Activated gamma-delta T cell treated with Interleukin-2 at 50 U/mL for 16 hours (primary cell): Measurements from ENCODE around the gene ACO1.

ENCODE experiments used
- DNase-seq: peaks from one replicate; pipeline ENCODE4 v3.0.0-alpha.2; 2020

The ACO1 gene

GRCh38 chr9:32502464-32502863, 118.0 kb downstream of the ACO1 start:
- DNase-seq: no peak

- DNase-seq: no peak
These were observed 118.6 kb downstream of the ACO1 start for GRCh38 chr9:32503008-32503407.
